Epithelial cell of proximal tubule (primary cell): ENCODE data around the gene ARHGEF7. TPM values are rescaled to one million over a fixed set of nuclear protein-coding genes. Genes with fewer than 3 reads are reported as not detected.

Source experiments
- DNase-seq: peaks from one replicate; pipeline ENCODE4 v3.0.0-alpha.2; 2011; ENCODE audit warnings: low read depth
- H3K4me3 ChIP-seq: 2 replicates; pipeline ENCODE4 v1.5.1; 2011; ENCODE audit warnings: low read depth, mild to moderate bottlenecking, low read length
- CTCF ChIP-seq: conservative IDR thresholded peaks from 2 replicates; pipeline ENCODE4 v1.5.1; 2012; ENCODE audit warnings: low read depth, mild to moderate bottlenecking, low read length
- total RNA-seq: library from RNA; depleted of rRNA; stranded (reverse); fragments of >200 nt; gene quantifications from 2 replicates; pipeline ENCODE4 v1.2.3, GENCODE V29; 2015

Gene ARHGEF7
- total RNA-seq, 1 donor from 2014 or later = 21.9 TPM

- DNase-seq = no peak
- TF ChIP-seq CTCF = peak; percentile 70
- no peak overlapping the region for H3K4me3 ChIP-seq
Measured at GRCh38 chr13:111216166-111216960, 101.3 kb downstream of the ARHGEF7 start.

- DNase-seq = no peak
- TF ChIP-seq CTCF = no peak
- H3K4me3 ChIP-seq = no peak overlapping the region
Measured at GRCh38 chr13:111217641-111218040, 102.5 kb downstream of the ARHGEF7 start.

GRCh38 chr13:111219280-111219679, 104.2 kb downstream of the ARHGEF7 start:
- no peak overlapping the region for H3K4me3 ChIP-seq
- DNase-seq = peak; percentile 51
- TF ChIP-seq CTCF = no peak

GRCh38 chr13:111219950-111220349, 104.8 kb downstream of the ARHGEF7 start:
- TF ChIP-seq CTCF = no peak
- no peak overlapping the region for H3K4me3 ChIP-seq
- no peak for DNase-seq

- no peak for TF ChIP-seq CTCF
- H3K4me3 ChIP-seq = no peak overlapping the region
- DNase-seq = no peak
Measured at GRCh38 chr13:111225166-111225565, 110.1 kb downstream of the ARHGEF7 start.

- H3K4me3 ChIP-seq = no peak overlapping the region
- DNase-seq = no peak
- TF ChIP-seq CTCF = no peak
Measured at GRCh38 chr13:111225810-111226546, 110.9 kb downstream of the ARHGEF7 start.
